K562 (cell line): ENCODE data around the gene EIF5.

ENCODE experiments used
- CTCF ChIP-seq, 3 experiments: IDR thresholded peaks in 2 of 3; conservative IDR thresholded peaks in 1 of 3; 2 replicates each; pipeline ENCODE4 v1.5.1; 2011 to 2012; ENCODE audit warnings: low read length in 3 of 3, mild to moderate bottlenecking in 3 of 3, control low read depth in 2 of 3, improper control_type of control experiment in 1 of 3, inconsistent platforms in 1 of 3, low read depth in 1 of 3, mixed read lengths in 1 of 3, moderate library complexity in 1 of 3; ENCODE audit not compliant: insufficient read depth in 2 of 3
- NFIX ChIP-seq: fragments of 250-450 bp; sonication (Bioruptor Pico); IDR thresholded peaks from 2 replicates; pipeline ENCODE4 v1.4.0; 2020; ENCODE audit warnings: low read depth, mild to moderate bottlenecking, moderate library complexity
- POLR2AphosphoS5 ChIP-seq: IDR thresholded peaks from 2 replicates; pipeline ENCODE4 v1.6.1; 2011; ENCODE audit warnings: mild to moderate bottlenecking, low read depth, low read length, moderate library complexity; ENCODE audit not compliant: control insufficient read depth, insufficient read depth
- SMARCA5 ChIP-seq: fragments of 450-650 bp; IDR thresholded peaks from 2 replicates; pipeline ENCODE4 v1.6.1; 2016
- SRF ChIP-seq, 2 experiments: fragments of 250-450, 450-650 bp in 1 of 2; sonication (Bioruptor Pico) in 1 of 2; sonication (generic) in 1 of 2; formaldehyde crosslinking; IDR thresholded peaks; 2 replicates each; pipeline versions ENCODE4 v1.5.0 to v1.5.1; 2020 to 2022; ENCODE audit warnings: mild to moderate bottlenecking in 1 of 2, missing genetic modification reagents in 1 of 2

- no peak for TF ChIP-seq POLR2AphosphoS5
- no peak for TF ChIP-seq SRF (CRISPR knock-in tag; IDR thresholded peaks at IDR 0.05)
- TF ChIP-seq CTCF (IDR thresholded peaks at IDR 0.05 in 2 of 3, conservative IDR thresholded peaks at IDR 0.05 in 1 of 3; ENCODE audit: insufficient read depth in 2 of 3, low read depth in 1 of 3, low read length in 3 of 3) = no peak
- TF ChIP-seq NFIX (CRISPR knock-in tag) = no peak
- no peak for TF ChIP-seq SMARCA5
Measured at GRCh38 chr14:103317251-103317650, 16.8 kb upstream of the EIF5 start.
